Testis (tissue), 3 donors: ENCODE measurements around the gene LDLRAD4. TPM values are rescaled to one million over a fixed set of nuclear protein-coding genes. Genes with fewer than 3 reads are reported as not detected.

Experiments used
- DNase-seq: peaks from one replicate; pipeline ENCODE4 v3.0.0-alpha.2; 2019
- H3K27ac ChIP-seq, 2 donors: fragments of 200-600 bp; sonication (generic); one replicate each; pipeline ENCODE4 v1.5.1; 2019
- H3K27me3 ChIP-seq: fragments of 200-600 bp; sonication (generic); one replicate; pipeline ENCODE4 v1.5.1; 2019
- H3K36me3 ChIP-seq: fragments of 200-600 bp; sonication (generic); one replicate; pipeline ENCODE4 v1.5.1; 2017; ENCODE audit warnings: low read depth; ENCODE audit errors: missing control alignments
- H3K4me1 ChIP-seq: fragments of 200-600 bp; sonication (generic); one replicate; pipeline ENCODE4 v1.5.1; 2019
- H3K4me3 ChIP-seq, 2 donors: fragments of 200-600 bp; sonication (generic); one replicate each; pipeline ENCODE4 v1.5.1; 2017 to 2019
- H3K9me3 ChIP-seq: fragments of 200-600 bp; sonication (generic); one replicate; pipeline ENCODE4 v1.5.1; 2017
- CTCF ChIP-seq, 3 experiments: fragments of 450-650 bp in 2 of 3; fragments of 200-600 bp in 1 of 3; sonication (generic) in 1 of 3; IDR thresholded peaks; one replicate each; pipeline ENCODE4 v1.5.1; 2016 to 2019; ENCODE audit warnings: antibody characterized with exemption in 3 of 3, mild to moderate bottlenecking in 2 of 3, moderate library complexity in 1 of 3
- POLR2A ChIP-seq: fragments of 450-650 bp; IDR thresholded peaks from one replicate; pipeline ENCODE4 v1.6.1; 2017; ENCODE audit warnings: antibody characterized with exemption, mild to moderate bottlenecking, moderate library complexity
- WGBS, 2 donors: methylation state at CpG; one replicate each; pipeline ENCODE4 v1.1.5; 2018; 5-methylcytosine and 5-hydroxymethylcytosine counted together
- intact Hi-C: fragments of 100-400 bp; cut with DNase I; formaldehyde crosslinking; loops from one replicate; pipeline ENCODE4 v1.15.1; 2023; ENCODE audit warnings: low total_unique reads
- polyA plus RNA-seq: library from polyadenylated mRNA; stranded (reverse); fragments of 350-450 nt; fragmentation: Illumina TruSeq; extraction: RNeasy Lipid Tissue Mini Kit (QIAGEN cat#74804); gene quantifications from one replicate; pipeline ENCODE4 v1.2.3, GENCODE V29; 2014; ENCODE audit warnings: low read depth, low replicate concordance; ENCODE audit not compliant: insufficient read depth
- total RNA-seq, 2 donors: library from RNA; depleted of rRNA; stranded (reverse); fragments of >200 nt; gene quantifications; one replicate each; pipeline ENCODE4 v1.2.3, GENCODE V29; 2016

The LDLRAD4 gene
- total and polyA plus RNA-seq, 3 donors from 2014 or later, result 22.0 to 42.2 (median 25.9) TPM

- whole genome bisulfite sequencing, 2 donors, result 66 to 77% methylated on average over 2 of the region's 2 CpGs
- TF ChIP-seq CTCF (IDR thresholded peaks at IDR 0.05) (no peak), POLR2A (no peak)
- Histone ChIP-seq H3K9me3 (no peaks in the 10 kb centered on the region), H3K36me3 (no peaks in the 10 kb centered on the region), H3K4me3 (no peak overlapping the region), H3K27me3 (no peaks in the 10 kb centered on the region), H3K4me1 (peaks cover 11% of the 10 kb centered on the region), H3K27ac (peak overlapping the region in 1 of 2 donors; percentile 62)
- intact Hi-C loops, result no loop called here
- no peak for DNase-seq
These were observed 320.1 kb downstream of the LDLRAD4 start for GRCh38 chr18:13538630-13539029.

- WGBS, 2 donors, result 45 to 47% methylated on average over 6 of the region's 6 CpGs
- TF ChIP-seq CTCF (IDR thresholded peaks at IDR 0.05) (no peak), POLR2A (no peak)
- Histone ChIP-seq H3K27ac (peak overlapping the region in 1 of 2 donors; percentile 62), H3K4me1 (peaks cover 11% of the 10 kb centered on the region), H3K36me3 (no peaks in the 10 kb centered on the region), H3K27me3 (no peaks in the 10 kb centered on the region), H3K4me3 (no peak overlapping the region), H3K9me3 (no peaks in the 10 kb centered on the region)
- intact Hi-C loops, result no loop called here
- peak; percentile 50 for DNase-seq
These were observed 320.5 kb downstream of the LDLRAD4 start for GRCh38 chr18:13539050-13539449.

- no peaks in the 10 kb centered on the region for H3K36me3 ChIP-seq
- DNase-seq, result no peak
- WGBS, 2 donors, result 66 to 67% methylated on average over 4 of the region's 4 CpGs
- no peaks in the 10 kb centered on the region for H3K27me3 ChIP-seq
- H3K4me3 ChIP-seq, result no peak overlapping the region
- peaks cover 11% of the 10 kb centered on the region for H3K4me1 ChIP-seq
- TF ChIP-seq CTCF (IDR thresholded peaks at IDR 0.05) (no peak), POLR2A (no peak)
- peak overlapping the region in 1 of 2 donors; percentile 62 for H3K27ac ChIP-seq
- H3K9me3 ChIP-seq, result no peaks in the 10 kb centered on the region
- intact Hi-C loops, result no loop called here
These were observed 321.4 kb downstream of the LDLRAD4 start for GRCh38 chr18:13539843-13540476.

- H3K4me1 ChIP-seq, result peaks cover 11% of the 10 kb centered on the region
- WGBS, 2 donors, result 66 to 70% methylated on average over 9 to 12 of the region's 12 CpGs
- intact Hi-C loops, result no loop called here
- H3K4me3 ChIP-seq, result no peak overlapping the region
- TF ChIP-seq POLR2A, result no peak
- no peak for TF ChIP-seq CTCF (IDR thresholded peaks at IDR 0.05)
- DNase-seq, result no peak
- no peaks in the 10 kb centered on the region for H3K9me3 ChIP-seq
- no peaks in the 10 kb centered on the region for H3K27me3 ChIP-seq
- H3K27ac ChIP-seq, result no peak overlapping the region
- H3K36me3 ChIP-seq, result no peaks in the 10 kb centered on the region
These were observed 322.1 kb downstream of the LDLRAD4 start for GRCh38 chr18:13540477-13541182.
